Measurements from ENCODE around the gene NCSTN. TPM values are rescaled to one million over a fixed set of nuclear protein-coding genes. Genes with fewer than 3 reads are reported as not detected.

Gene NCSTN
- total and polyA plus RNA-seq, 10 of the 15 experiments (the other 5 are each of a cell fraction or from before 2014, with no cell fraction given), result 33.3 to 88.2 (median 60.4) TPM

DNA sequence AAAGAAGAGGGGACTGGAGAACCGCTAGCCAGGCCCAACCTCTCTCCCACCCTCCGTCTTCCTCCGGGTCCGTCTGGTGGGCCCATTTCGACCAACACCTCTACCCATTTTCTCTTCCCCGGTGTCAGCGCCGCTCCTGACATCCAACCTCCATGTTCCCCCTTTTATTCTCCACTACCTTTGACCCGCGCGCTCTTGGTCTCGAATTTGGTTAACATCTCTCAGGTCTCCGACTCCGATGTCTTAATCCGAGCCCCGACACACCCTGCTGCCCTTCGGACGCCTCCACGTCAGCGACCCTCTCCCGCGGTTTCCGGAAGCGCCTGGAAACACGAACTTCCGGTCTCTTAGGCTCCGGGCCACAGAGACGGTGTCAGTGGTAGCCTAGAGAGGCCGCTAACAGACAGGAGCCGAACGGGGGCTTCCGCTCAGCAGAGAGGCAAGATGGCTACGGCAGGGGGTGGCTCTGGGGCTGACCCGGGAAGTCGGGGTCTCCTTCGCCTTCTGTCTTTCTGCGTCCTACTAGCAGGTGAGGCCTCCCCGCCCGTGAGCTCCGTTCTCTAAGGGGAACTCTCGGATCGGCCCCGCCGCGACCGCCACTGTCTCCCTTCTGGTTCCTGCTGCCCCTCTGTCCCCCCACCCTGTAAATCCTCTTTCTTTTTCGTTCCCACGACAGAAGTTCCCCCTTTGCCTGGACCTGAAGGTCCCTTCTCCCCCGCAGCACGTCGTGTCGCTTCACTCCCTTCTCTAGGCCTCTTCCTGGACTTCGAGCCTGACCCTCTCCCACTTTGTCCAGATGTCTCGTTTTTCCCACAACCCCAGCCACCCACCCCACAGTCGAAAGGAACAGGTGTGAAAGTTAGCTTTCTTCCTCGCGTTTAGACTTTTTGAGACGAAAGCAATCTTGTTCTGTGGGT lies at the start of gene NCSTN, which contains the start of gene COPA (continued):
- TF ChIP-seq BCL11A (IDR thresholded peaks at IDR 0.05; ENCODE audit: low read depth, low read length) (no peak), BCLAF1 (IDR thresholded peaks at IDR 0.05) (no peak), POU2F2 (IDR thresholded peaks at IDR 0.05; ENCODE audit: borderline replicate concordance, low read depth, low read length) (peak; percentile 88), ZNF217 (IDR thresholded peaks at IDR 0.05) (no peak), NR2C2 (IDR thresholded peaks at IDR 0.05; ENCODE audit: borderline replicate concordance, control insufficient read depth, insufficient read length, low read depth) (no peak), ATF2 (IDR thresholded peaks at IDR 0.05; ENCODE audit: low read length) (no peak), FOXK2 (IDR thresholded peaks at IDR 0.05) (no peak), PML (IDR thresholded peaks at IDR 0.05; ENCODE audit: low read length) (peak; percentile 82), MTA3 (IDR thresholded peaks at IDR 0.05; ENCODE audit: borderline replicate concordance, low read length) (no peak), TAF1 (IDR thresholded peaks at IDR 0.05; ENCODE audit: borderline replicate concordance, low read depth, low read length) (peak; percentile 94), HDGF (IDR thresholded peaks at IDR 0.05) (peak; percentile 82; the same call in 1 of the 2 replicates)
- TF ChIP-seq, protein P1, sequence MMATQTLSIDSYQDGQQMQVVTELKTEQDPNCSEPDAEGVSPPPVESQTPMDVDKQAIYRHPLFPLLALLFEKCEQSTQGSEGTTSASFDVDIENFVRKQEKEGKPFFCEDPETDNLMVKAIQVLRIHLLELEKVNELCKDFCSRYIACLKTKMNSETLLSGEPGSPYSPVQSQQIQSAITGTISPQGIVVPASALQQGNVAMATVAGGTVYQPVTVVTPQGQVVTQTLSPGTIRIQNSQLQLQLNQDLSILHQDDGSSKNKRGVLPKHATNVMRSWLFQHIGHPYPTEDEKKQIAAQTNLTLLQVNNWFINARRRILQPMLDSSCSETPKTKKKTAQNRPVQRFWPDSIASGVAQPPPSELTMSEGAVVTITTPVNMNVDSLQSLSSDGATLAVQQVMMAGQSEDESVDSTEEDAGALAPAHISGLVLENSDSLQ (IDR thresholded peaks at IDR 0.05), result peak; percentile 81
- TF ChIP-seq, protein P2, sequence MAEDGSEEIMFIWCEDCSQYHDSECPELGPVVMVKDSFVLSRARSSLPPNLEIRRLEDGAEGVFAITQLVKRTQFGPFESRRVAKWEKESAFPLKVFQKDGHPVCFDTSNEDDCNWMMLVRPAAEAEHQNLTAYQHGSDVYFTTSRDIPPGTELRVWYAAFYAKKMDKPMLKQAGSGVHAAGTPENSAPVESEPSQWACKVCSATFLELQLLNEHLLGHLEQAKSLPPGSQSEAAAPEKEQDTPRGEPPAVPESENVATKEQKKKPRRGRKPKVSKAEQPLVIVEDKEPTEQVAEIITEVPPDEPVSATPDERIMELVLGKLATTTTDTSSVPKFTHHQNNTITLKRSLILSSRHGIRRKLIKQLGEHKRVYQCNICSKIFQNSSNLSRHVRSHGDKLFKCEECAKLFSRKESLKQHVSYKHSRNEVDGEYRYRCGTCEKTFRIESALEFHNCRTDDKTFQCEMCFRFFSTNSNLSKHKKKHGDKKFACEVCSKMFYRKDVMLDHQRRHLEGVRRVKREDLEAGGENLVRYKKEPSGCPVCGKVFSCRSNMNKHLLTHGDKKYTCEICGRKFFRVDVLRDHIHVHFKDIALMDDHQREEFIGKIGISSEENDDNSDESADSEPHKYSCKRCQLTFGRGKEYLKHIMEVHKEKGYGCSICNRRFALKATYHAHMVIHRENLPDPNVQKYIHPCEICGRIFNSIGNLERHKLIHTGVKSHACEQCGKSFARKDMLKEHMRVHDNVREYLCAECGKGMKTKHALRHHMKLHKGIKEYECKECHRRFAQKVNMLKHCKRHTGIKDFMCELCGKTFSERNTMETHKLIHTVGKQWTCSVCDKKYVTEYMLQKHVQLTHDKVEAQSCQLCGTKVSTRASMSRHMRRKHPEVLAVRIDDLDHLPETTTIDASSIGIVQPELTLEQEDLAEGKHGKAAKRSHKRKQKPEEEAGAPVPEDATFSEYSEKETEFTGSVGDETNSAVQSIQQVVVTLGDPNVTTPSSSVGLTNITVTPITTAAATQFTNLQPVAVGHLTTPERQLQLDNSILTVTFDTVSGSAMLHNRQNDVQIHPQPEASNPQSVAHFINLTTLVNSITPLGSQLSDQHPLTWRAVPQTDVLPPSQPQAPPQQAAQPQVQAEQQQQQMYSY (CRISPR knock-in tag; IDR thresholded peaks at IDR 0.05), result no peak
- TF ChIP-seq, protein P3, sequence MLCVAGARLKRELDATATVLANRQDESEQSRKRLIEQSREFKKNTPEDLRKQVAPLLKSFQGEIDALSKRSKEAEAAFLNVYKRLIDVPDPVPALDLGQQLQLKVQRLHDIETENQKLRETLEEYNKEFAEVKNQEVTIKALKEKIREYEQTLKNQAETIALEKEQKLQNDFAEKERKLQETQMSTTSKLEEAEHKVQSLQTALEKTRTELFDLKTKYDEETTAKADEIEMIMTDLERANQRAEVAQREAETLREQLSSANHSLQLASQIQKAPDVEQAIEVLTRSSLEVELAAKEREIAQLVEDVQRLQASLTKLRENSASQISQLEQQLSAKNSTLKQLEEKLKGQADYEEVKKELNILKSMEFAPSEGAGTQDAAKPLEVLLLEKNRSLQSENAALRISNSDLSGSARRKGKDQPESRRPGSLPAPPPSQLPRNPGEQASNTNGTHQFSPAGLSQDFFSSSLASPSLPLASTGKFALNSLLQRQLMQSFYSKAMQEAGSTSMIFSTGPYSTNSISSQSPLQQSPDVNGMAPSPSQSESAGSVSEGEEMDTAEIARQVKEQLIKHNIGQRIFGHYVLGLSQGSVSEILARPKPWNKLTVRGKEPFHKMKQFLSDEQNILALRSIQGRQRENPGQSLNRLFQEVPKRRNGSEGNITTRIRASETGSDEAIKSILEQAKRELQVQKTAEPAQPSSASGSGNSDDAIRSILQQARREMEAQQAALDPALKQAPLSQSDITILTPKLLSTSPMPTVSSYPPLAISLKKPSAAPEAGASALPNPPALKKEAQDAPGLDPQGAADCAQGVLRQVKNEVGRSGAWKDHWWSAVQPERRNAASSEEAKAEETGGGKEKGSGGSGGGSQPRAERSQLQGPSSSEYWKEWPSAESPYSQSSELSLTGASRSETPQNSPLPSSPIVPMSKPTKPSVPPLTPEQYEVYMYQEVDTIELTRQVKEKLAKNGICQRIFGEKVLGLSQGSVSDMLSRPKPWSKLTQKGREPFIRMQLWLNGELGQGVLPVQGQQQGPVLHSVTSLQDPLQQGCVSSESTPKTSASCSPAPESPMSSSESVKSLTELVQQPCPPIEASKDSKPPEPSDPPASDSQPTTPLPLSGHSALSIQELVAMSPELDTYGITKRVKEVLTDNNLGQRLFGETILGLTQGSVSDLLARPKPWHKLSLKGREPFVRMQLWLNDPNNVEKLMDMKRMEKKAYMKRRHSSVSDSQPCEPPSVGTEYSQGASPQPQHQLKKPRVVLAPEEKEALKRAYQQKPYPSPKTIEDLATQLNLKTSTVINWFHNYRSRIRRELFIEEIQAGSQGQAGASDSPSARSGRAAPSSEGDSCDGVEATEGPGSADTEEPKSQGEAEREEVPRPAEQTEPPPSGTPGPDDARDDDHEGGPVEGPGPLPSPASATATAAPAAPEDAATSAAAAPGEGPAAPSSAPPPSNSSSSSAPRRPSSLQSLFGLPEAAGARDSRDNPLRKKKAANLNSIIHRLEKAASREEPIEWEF (IDR thresholded peaks at IDR 0.05; ENCODE audit: insufficient replicate concordance, low read depth, low read length), result no peak

Measured in GM12878 (cell line).